Glutamatergic neuron (in vitro differentiated cells): ENCODE data around the gene RAPGEF6. TPM values are rescaled to one million over a fixed set of nuclear protein-coding genes. Genes with fewer than 3 reads are reported as not detected.

Source experiments
- DNase-seq: peaks from one replicate; pipeline ENCODE4 v3.0.0; 2022
- H3K27ac Mint-ChIP-seq: one replicate; pipeline ENCODE4 v1.8.0; 2020; ENCODE audit warnings: mild to moderate bottlenecking, mixed read lengths, inconsistent platforms; ENCODE audit not compliant: unreplicated experiment
- H3K27me3 Mint-ChIP-seq: one replicate; pipeline ENCODE4 v1.8.0; 2020; ENCODE audit warnings: mild to moderate bottlenecking, moderate library complexity, mixed read lengths, inconsistent platforms; ENCODE audit not compliant: unreplicated experiment
- H3K36me3 Mint-ChIP-seq: one replicate; pipeline ENCODE4 v1.8.0; 2020; ENCODE audit warnings: mild to moderate bottlenecking, mixed read lengths, inconsistent platforms; ENCODE audit not compliant: unreplicated experiment
- H3K4me1 Mint-ChIP-seq: one replicate; pipeline ENCODE4 v1.8.0; 2020; ENCODE audit warnings: mild to moderate bottlenecking, low read depth, mixed read lengths, inconsistent platforms; ENCODE audit not compliant: unreplicated experiment
- H3K4me3 Mint-ChIP-seq: one replicate; pipeline ENCODE4 v1.8.0; 2020; ENCODE audit warnings: mild to moderate bottlenecking, mixed read lengths, inconsistent platforms; ENCODE audit not compliant: unreplicated experiment
- H3K9me3 Mint-ChIP-seq: one replicate; pipeline ENCODE4 v1.8.0; 2020; ENCODE audit warnings: mild to moderate bottlenecking, moderate library complexity, mixed read lengths, inconsistent platforms; ENCODE audit not compliant: unreplicated experiment
- CTCF ChIP-seq: fragments of 200-600 bp; sonication (generic); IDR thresholded peaks from one replicate; pipeline ENCODE4 v1.5.0; 2021; ENCODE audit not compliant: partially characterized antibody, unreplicated experiment
- total RNA-seq: library from RNA; stranded (reverse); fragmentation: NEBNext Ultra II Directional; extraction: Animal tissue kit (Norgen Biotek cat#: 25700); gene quantifications from one replicate; pipeline ENCODE4 v1.2.1, GENCODE V29; 2021; ENCODE audit not compliant: unreplicated experiment

Gene RAPGEF6
- total RNA-seq, 1 donor from 2014 or later: 278 TPM

GRCh38 chr5:131515348-131515747 lies 119.7 kb downstream of the RAPGEF6 start:
- Mint-ChIP-seq H3K27me3 (peaks cover 4% of the 10 kb centered on the region), H3K27ac (no peak overlapping the region), H3K36me3 (no peaks in the 10 kb centered on the region), H3K4me3 (no peak overlapping the region), H3K9me3 (peaks cover 2% of the 10 kb centered on the region), H3K4me1 (peaks cover 3% of the 10 kb centered on the region)
- DNase-seq: no peak
- TF ChIP-seq CTCF: no peak

- no peak overlapping the region for H3K4me3 Mint-ChIP-seq
These were observed 120.4 kb downstream of the RAPGEF6 start for GRCh38 chr5:131514316-131515283.

GRCh38 chr5:131513780-131514179 lies 121.2 kb downstream of the RAPGEF6 start:
- H3K9me3 Mint-ChIP-seq: peaks cover 2% of the 10 kb centered on the region

More at GRCh38 chr5:131514316-131515283, 120.4 kb downstream of the RAPGEF6 start:
- DNase-seq: no peak
- Mint-ChIP-seq H3K27ac (no peak overlapping the region), H3K9me3 (peaks cover 2% of the 10 kb centered on the region), H3K36me3 (no peaks in the 10 kb centered on the region), H3K4me1 (peaks cover 3% of the 10 kb centered on the region), H3K27me3 (peaks cover 4% of the 10 kb centered on the region)
- no peak for TF ChIP-seq CTCF

GRCh38 chr5:131511934-131512333 lies 123.1 kb downstream of the RAPGEF6 start:
- H3K27ac Mint-ChIP-seq: peak overlapping the region; percentile 57
- H3K27me3 Mint-ChIP-seq: peaks cover 4% of the 10 kb centered on the region
- TF ChIP-seq CTCF: no peak
- H3K4me3 Mint-ChIP-seq: no peak overlapping the region
- H3K4me1 Mint-ChIP-seq: peaks cover 3% of the 10 kb centered on the region
- DNase-seq: no peak
- H3K9me3 Mint-ChIP-seq: peaks cover 2% of the 10 kb centered on the region
- H3K36me3 Mint-ChIP-seq: no peaks in the 10 kb centered on the region

More at GRCh38 chr5:131513780-131514179, 121.2 kb downstream of the RAPGEF6 start:
- peaks cover 4% of the 10 kb centered on the region for H3K27me3 Mint-ChIP-seq
- H3K4me3 Mint-ChIP-seq: no peak overlapping the region
- H3K4me1 Mint-ChIP-seq: peaks cover 3% of the 10 kb centered on the region
- no peak for TF ChIP-seq CTCF
- no peak for DNase-seq
- H3K27ac Mint-ChIP-seq: no peak overlapping the region
- H3K36me3 Mint-ChIP-seq: no peaks in the 10 kb centered on the region

GRCh38 chr5:131509801-131510200 lies 125.2 kb downstream of the RAPGEF6 start:
- no peak for DNase-seq
- no peaks in the 10 kb centered on the region for H3K9me3 Mint-ChIP-seq
- H3K4me1 Mint-ChIP-seq: peaks cover 3% of the 10 kb centered on the region
- no peak overlapping the region for H3K4me3 Mint-ChIP-seq
- H3K36me3 Mint-ChIP-seq: no peaks in the 10 kb centered on the region
- no peak overlapping the region for H3K27ac Mint-ChIP-seq
- TF ChIP-seq CTCF: no peak
- H3K27me3 Mint-ChIP-seq: peaks cover 2% of the 10 kb centered on the region
